ENCODE measurements around the gene STK32A. TPM values are rescaled to one million over a fixed set of nuclear protein-coding genes. Genes with fewer than 3 reads are reported as not detected.

STK32A gene
- total and polyA plus RNA-seq, 2 donors (not counting 1 experiment from before 2014, with no cell fraction given) = not detected

DNA sequence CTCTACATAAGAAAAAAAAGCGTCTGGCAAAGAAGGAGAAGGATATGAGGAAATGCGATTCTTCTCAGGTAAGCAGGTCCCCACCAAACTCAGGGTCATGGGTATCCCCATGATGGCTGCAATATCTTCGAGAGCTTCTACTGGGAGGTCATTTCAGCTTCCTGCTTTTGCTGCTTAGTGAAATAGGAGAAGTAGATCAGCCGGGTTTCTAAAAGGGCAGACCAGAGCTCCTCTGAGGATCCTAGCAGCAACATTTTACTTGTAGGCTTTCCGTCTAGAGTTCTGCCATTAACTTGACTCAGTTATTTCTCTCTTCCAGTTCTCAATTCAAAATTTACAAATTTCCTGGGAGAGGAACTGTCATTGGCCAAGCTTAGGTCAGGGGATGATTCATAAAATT, 140.3 kb downstream of the STK32A start:
- Histone ChIP-seq H3K9ac (ENCODE audit: low read length) (no peak overlapping the region), H3K4me2 (replicated peaks; ENCODE audit: low read depth, low read length, poor library complexity, severe bottlenecking) (no peak overlapping the region), H3K79me2 (ENCODE audit: control insufficient read depth, insufficient read depth, low read length) (no peaks in the 10 kb centered on the region), H3K9me3 (ENCODE audit: control extremely low read depth in 1 of 3, control insufficient read depth in 2 of 3, insufficient read depth in 1 of 3, low read length in 2 of 3) (peaks cover 0 to 4% (median 0%) of the 10 kb centered on the region in 3 donors), H2AFZ (ENCODE audit: insufficient read depth, low read depth, low read length, poor library complexity, severe bottlenecking) (no peak overlapping the region), H3K27ac (ENCODE audit: low read length in 2 of 2) (no peak overlapping the region), H3K4me1 (ENCODE audit: control insufficient read depth in 2 of 2, insufficient read depth in 2 of 2, low read length in 2 of 2) (no peaks in the 10 kb centered on the region), H3K27me3 (replicated peaks in 1 of 4; ENCODE audit: control extremely low read depth in 1 of 4, control insufficient read depth in 3 of 4, insufficient read depth in 4 of 4, low read length in 3 of 4) (no peaks in the 10 kb centered on the region), H3K4me3 (ENCODE audit: control extremely low read depth in 1 of 5, extremely low read depth in 1 of 5, insufficient read depth in 1 of 5, low read depth in 2 of 5, low read length in 4 of 5) (no peak overlapping the region), H3K36me3 (replicated peaks in 1 of 2; ENCODE audit: control extremely low read depth in 1 of 2, control insufficient read depth in 1 of 2, extremely low read depth in 1 of 2, insufficient read depth in 2 of 2, low read length in 1 of 2) (no peaks in the 10 kb centered on the region), H4K20me1 (ENCODE audit: control insufficient read depth, insufficient read depth, low read length, poor library complexity, severe bottlenecking) (no peaks in the 10 kb centered on the region)
- ATAC-seq (ENCODE audit: low read depth) (no peak), DNase-seq (no peak)
- intact Hi-C loops (cut with micrococcal nuclease) = no loop called here
- WGBS (ENCODE audit: insufficient coverage) = 80% methylated on average over 3 of the region's 5 CpGs
- H3K27me3 Mint-ChIP-seq = no peaks in the 10 kb centered on the region
- no peak for TF ChIP-seq EZH2 (IDR thresholded peaks at IDR 0.05; ENCODE audit: borderline replicate concordance, insufficient read depth, low read depth, low read length, poor library complexity, severe bottlenecking)
- TF ChIP-seq, protein P1, sequence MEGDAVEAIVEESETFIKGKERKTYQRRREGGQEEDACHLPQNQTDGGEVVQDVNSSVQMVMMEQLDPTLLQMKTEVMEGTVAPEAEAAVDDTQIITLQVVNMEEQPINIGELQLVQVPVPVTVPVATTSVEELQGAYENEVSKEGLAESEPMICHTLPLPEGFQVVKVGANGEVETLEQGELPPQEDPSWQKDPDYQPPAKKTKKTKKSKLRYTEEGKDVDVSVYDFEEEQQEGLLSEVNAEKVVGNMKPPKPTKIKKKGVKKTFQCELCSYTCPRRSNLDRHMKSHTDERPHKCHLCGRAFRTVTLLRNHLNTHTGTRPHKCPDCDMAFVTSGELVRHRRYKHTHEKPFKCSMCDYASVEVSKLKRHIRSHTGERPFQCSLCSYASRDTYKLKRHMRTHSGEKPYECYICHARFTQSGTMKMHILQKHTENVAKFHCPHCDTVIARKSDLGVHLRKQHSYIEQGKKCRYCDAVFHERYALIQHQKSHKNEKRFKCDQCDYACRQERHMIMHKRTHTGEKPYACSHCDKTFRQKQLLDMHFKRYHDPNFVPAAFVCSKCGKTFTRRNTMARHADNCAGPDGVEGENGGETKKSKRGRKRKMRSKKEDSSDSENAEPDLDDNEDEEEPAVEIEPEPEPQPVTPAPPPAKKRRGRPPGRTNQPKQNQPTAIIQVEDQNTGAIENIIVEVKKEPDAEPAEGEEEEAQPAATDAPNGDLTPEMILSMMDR (IDR thresholded peaks at IDR 0.05) = no peak
- H3K4me1 Mint-ChIP-seq = no peaks in the 10 kb centered on the region
- ChIA-PET CTCF (no interaction called here), POLR2A (no interaction called here)
- H3K9me3 Mint-ChIP-seq (ENCODE audit: insufficient read depth) = no peaks in the 10 kb centered on the region
- H3K27ac Mint-ChIP-seq = no peak overlapping the region
- no peak overlapping the region for H3K4me3 Mint-ChIP-seq

DNA sequence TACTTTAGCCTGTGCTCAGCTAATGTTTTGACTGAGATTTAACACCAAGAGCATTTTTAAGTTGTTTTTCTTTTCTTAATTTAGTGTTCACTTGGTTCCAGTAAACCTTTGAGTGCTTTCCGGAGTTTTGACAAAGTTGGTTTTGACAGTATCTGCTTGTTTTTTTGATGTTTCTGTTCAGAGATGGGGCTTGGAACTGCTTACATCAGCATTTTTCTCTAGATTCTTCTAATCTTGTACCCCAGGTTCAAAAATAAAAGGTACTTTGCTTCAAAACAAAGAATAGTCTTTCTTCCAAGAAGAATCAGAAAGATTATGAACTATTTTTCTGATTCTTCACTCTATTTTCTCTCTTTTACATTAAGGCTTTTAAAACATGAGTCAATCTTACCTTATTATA, 142.9 kb downstream of the STK32A start:
- ChIA-PET CTCF (no interaction called here), POLR2A (no interaction called here)
- Histone ChIP-seq H3K4me2 (replicated peaks; ENCODE audit: low read depth, low read length, poor library complexity, severe bottlenecking) (no peak overlapping the region), H3K27me3 (replicated peaks in 1 of 4; ENCODE audit: control extremely low read depth in 1 of 4, control insufficient read depth in 3 of 4, insufficient read depth in 4 of 4, low read length in 3 of 4) (no peaks in the 10 kb centered on the region), H4K20me1 (ENCODE audit: control insufficient read depth, insufficient read depth, low read length, poor library complexity, severe bottlenecking) (no peaks in the 10 kb centered on the region), H3K4me1 (ENCODE audit: control insufficient read depth in 2 of 2, insufficient read depth in 2 of 2, low read length in 2 of 2) (no peaks in the 10 kb centered on the region), H3K9ac (ENCODE audit: low read length) (no peak overlapping the region), H3K79me2 (ENCODE audit: control insufficient read depth, insufficient read depth, low read length) (no peaks in the 10 kb centered on the region), H3K4me3 (ENCODE audit: control extremely low read depth in 1 of 5, extremely low read depth in 1 of 5, insufficient read depth in 1 of 5, low read depth in 2 of 5, low read length in 4 of 5) (no peak overlapping the region), H3K9me3 (ENCODE audit: control extremely low read depth in 1 of 3, control insufficient read depth in 2 of 3, insufficient read depth in 1 of 3, low read length in 2 of 3) (peaks cover 0 to 4% (median 0%) of the 10 kb centered on the region in 3 donors), H2AFZ (ENCODE audit: insufficient read depth, low read depth, low read length, poor library complexity, severe bottlenecking) (no peak overlapping the region), H3K36me3 (replicated peaks in 1 of 2; ENCODE audit: control extremely low read depth in 1 of 2, control insufficient read depth in 1 of 2, extremely low read depth in 1 of 2, insufficient read depth in 2 of 2, low read length in 1 of 2) (no peaks in the 10 kb centered on the region), H3K27ac (ENCODE audit: low read length in 2 of 2) (no peak overlapping the region)
- no peak for TF ChIP-seq EZH2 (IDR thresholded peaks at IDR 0.05; ENCODE audit: borderline replicate concordance, insufficient read depth, low read depth, low read length, poor library complexity, severe bottlenecking)
- TF ChIP-seq, protein P1 (IDR thresholded peaks at IDR 0.05) = no peak
- no peak for ATAC-seq (ENCODE audit: low read depth)
- Mint-ChIP-seq H3K27ac (no peak overlapping the region), H3K27me3 (no peaks in the 10 kb centered on the region), H3K4me3 (no peak overlapping the region), H3K4me1 (no peaks in the 10 kb centered on the region), H3K9me3 (ENCODE audit: insufficient read depth) (no peaks in the 10 kb centered on the region)
- no CpG with 5 or more reads among the region's 1 CpG for WGBS (ENCODE audit: insufficient coverage)
- intact Hi-C loops (cut with micrococcal nuclease) = no loop called here
- DNase-seq = no peak
